EL (cell line): ENCODE results near the gene MEOX1.
"Not testable (repeated sequence)": the region's sequence is repeated elsewhere in the genome, so short reads cannot be mapped to it uniquely, and the experiment has no call there.

Experiments
- DNase-seq: peaks from one replicate; pipeline ENCODE4 v3.0.0-alpha.2; 2016

MEOX1 gene

GRCh38 chr17:43661699-43662412 is at the start of gene MEOX1:
Gene MEOX1 (minus strand): TSS chr17:43661922. CDS start chr17:43661534, 388 bp downstream.
- DNase-seq = peak; percentile 79

GRCh38 chr17:43710101-43710500 is 48.4 kb upstream of the MEOX1 start:
- no peak for DNase-seq

- DNase-seq = no peak
Measured at GRCh38 chr17:43709210-43709609, 47.5 kb upstream of the MEOX1 start.

- DNase-seq = no peak
Measured at GRCh38 chr17:43707184-43707583, 45.5 kb upstream of the MEOX1 start.

GRCh38 chr17:43706235-43706634 is 44.5 kb upstream of the MEOX1 start:
- DNase-seq = no peak

GRCh38 chr17:43703630-43704029 is 41.9 kb upstream of the MEOX1 start:
- no peak for DNase-seq

GRCh38 chr17:43702637-43703036 is 40.9 kb upstream of the MEOX1 start:
- DNase-seq = peak; percentile 31

- peak; percentile 92 for DNase-seq
Measured at GRCh38 chr17:43701318-43701743, 39.6 kb upstream of the MEOX1 start.

GRCh38 chr17:43699438-43699756 is 37.7 kb upstream of the MEOX1 start:
- DNase-seq = no peak

GRCh38 chr17:43698678-43699437 is 37.1 kb upstream of the MEOX1 start:
- no peak for DNase-seq

GRCh38 chr17:43697937-43698336 is 36.2 kb upstream of the MEOX1 start:
- DNase-seq = no peak

- DNase-seq = no peak
Measured at GRCh38 chr17:43696891-43697290, 35.2 kb upstream of the MEOX1 start.

- no peak for DNase-seq
Measured at GRCh38 chr17:43695970-43696865, 34.5 kb upstream of the MEOX1 start.

- DNase-seq = peak; percentile 80
Measured at GRCh38 chr17:43694081-43694870, 32.6 kb upstream of the MEOX1 start.

- no peak for DNase-seq
Measured at GRCh38 chr17:43691317-43691693, 29.6 kb upstream of the MEOX1 start.

- DNase-seq = no peak
Measured at GRCh38 chr17:43690624-43691316, 29.0 kb upstream of the MEOX1 start.

- no peak for DNase-seq
Measured at GRCh38 chr17:43689814-43690213, 28.1 kb upstream of the MEOX1 start.

- DNase-seq = no peak
Measured at GRCh38 chr17:43689131-43689530, 27.4 kb upstream of the MEOX1 start.

- DNase-seq = not testable (repeated sequence)
Measured at GRCh38 chr17:43686957-43687356, 25.2 kb upstream of the MEOX1 start.

GRCh38 chr17:43683928-43684653 is 22.4 kb upstream of the MEOX1 start:
- DNase-seq = no peak

- no peak for DNase-seq
Measured at GRCh38 chr17:43680461-43680860, 18.7 kb upstream of the MEOX1 start.
